HG03571 (cell line): Measurements from ENCODE around the gene SUMF1.
"Not testable (repeated sequence)": the region's sequence is repeated elsewhere in the genome, so short reads cannot be mapped to it uniquely, and the experiment has no call there.

Source experiments
- ATAC-seq: cut with Tn5 transposase; IDR thresholded peaks from one replicate; pipeline ENCODE4 v1.9.1; 2021; ENCODE audit not compliant: unreplicated experiment

The SUMF1 gene

DNA sequence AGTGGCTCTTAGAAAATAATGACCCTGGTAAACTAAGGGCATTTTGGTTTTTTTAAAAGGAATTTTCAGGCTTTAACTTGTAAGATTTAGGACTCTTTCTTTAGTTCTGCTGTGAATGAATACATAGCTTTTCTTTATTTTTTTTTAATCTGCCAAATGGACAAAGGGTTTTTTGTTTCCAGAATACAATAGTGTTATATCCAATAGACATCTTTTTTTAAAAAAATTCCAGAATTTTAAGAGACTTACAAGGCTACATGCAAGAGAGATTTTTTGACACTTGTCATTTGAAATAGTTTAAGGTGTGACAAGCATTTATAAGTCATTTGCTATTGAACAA is 125.8 kb downstream of the SUMF1 start:
- ATAC-seq, result no peak

GRCh38 chr3:4340411-4341335 is 126.4 kb downstream of the SUMF1 start:
- no peak for ATAC-seq

DNA sequence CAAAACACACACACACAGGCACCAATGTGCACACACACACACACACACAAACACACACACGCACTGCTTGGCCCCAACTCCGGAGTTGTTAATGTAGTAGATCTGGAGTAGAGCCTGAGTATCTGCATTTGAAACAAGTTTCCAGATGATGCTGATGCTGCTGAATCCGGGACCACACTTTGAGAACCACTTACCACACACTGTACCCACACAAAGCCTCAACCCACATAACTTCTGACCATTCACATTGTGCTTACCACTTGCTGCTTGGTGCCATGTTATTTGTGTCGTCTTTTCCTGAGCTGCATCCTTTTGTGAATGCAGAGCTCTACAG is 127.0 kb downstream of the SUMF1 start:
- ATAC-seq, result no peak

GRCh38 chr3:4338751-4339150 is 128.3 kb downstream of the SUMF1 start:
- no peak for ATAC-seq

DNA sequence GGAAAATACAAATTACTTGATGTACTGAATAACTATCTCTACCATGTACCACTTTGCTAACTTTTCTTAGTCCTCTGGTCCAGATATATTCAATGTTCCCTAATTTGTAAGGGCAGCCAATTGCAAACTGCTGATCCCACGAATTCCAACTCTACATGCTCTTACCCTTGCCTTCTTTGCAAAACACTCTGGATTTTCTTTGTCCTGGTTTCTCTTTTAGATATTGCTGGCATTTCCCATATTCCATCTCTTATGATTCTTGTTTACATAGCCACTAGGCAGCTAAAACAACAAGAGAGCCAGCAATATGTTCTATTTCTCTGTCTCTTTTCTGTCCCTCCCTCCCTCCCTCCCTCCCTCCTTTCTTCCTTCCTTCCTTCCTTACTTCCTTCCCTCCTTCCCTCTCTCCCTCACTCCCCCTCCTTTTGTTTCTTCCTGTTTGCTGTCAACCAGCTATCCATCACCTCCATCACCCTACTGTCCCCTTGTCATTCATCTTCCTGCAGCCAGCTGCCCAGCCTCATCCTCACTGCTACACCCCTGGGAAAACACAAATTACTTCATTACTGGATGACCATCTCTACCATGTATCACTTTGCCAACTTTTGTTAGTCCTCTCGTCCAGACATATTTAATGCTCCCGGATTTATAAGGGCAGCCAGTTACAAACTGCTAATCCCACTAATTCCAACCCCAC is 130.1 kb downstream of the SUMF1 start:
- ATAC-seq, result no peak

- ATAC-seq, result no peak
Observed at GRCh38 chr3:4335840-4336562, 131.1 kb downstream of the SUMF1 start.

DNA sequence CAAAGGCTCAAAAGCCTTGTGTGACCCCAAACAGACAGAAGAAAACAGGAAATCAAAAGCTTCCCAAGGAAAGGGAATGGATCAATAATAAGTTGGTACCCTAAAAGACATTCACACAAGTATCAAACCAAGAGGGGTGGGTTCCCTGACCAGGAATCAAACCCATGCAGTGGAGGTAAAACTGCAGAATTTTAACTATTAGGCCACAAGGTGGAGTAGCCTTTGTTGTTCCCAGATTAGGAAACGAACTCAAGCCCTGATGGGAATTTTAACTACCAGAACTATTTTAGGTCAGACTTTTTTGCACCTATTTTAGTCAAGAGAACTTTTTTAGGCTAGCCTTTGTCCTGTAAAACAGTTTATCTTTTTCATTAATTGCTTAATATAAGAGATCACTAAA is 132.5 kb downstream of the SUMF1 start:
- ATAC-seq, result no peak

DNA sequence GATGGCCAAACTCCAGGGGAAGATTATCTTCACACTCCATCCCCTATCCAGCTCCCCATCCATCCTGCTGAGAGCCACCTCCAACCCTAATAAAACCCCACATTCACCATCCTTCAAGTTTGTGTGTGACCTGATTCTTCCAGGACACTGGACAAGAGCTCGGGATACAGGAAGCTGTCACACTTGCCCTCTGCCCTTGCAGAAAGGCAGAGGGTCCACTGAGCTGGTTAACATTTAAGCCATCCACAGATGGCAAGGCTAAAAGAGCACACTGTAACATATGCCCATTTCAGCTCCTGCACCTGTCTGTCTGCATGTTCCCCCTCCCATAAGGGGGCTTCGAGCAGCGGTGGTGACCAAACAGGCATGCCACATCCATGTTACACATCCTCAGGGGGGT is 134.1 kb downstream of the SUMF1 start:
- ATAC-seq, result no peak

DNA sequence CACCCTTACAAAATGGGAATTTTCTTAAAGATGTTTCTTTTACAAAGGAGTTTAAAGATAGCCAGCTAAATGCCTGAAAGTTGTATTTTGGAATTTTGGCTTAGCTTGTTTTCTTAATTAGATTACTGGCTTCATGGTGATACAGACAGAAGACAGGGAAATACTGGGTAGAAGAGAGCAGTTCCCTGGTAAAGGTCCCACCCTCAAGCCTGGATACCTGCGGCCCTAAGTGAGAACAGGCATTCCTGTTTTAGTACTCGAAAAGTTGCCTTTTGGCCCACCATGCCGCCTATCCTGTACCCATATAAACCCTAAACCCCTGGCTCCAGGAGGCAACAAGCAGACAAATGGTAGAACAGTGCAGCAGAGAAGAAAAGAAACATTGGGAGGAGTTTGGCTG is 134.5 kb downstream of the SUMF1 start:
- ATAC-seq, result no peak

DNA sequence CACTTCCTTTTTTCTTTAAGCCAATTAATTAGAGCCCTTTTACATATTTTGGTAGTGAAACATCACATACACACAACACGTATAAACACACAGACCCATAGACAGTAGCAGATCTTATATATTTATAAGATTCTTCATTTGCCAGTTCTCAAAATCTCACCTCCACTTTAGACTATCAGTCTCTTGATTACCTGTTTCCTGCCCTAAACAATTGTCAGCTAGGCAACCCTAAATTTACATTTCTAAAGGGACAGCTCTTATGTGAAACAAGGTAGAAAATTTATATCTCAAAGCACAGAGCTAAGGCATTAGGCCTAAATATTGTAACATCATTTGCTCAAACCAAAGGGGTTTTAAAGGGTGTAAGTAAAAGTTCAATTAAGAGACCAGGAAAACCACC is 135.0 kb downstream of the SUMF1 start:
- ATAC-seq, result no peak

DNA sequence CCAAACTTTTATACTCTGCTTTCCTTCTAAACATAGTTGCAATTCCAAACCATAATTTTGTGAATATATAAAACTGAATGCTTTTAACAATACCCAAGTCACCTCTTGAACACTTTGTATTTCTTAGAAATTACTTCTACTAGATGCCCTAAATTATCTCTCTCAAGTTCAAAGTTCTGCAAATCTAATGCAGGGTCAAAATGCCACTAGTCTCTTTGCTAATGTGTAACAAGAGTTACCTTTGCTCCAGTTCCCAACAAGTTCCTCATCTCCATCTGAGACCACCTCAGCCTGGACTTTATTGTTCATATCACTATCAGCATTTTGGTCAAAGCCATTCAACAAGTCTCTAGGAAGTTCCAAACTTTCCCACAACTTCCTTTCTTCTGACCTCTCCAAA is 137.3 kb downstream of the SUMF1 start:
- ATAC-seq, result not testable (repeated sequence)

DNA sequence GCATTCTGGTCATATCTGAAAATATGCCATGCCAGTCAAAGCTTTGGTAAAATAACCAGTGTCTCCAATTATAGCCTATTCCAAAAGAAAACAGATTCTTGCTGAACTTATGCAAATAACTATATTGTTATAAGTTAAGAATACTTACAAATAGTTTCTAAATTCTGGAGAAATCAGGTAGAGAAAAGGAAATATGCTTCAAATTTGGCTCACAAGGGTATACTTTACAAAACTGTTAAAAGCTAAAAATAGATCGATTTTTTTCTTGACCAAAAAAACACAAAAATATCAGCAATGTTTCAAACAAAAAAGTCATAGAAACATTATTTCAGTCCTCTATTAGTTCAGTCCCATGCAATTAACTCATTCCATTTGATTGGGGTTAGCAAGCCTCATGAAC is 140.2 kb downstream of the SUMF1 start:
- ATAC-seq, result no peak

- ATAC-seq, result no peak
Observed at GRCh38 chr3:4323246-4324027, 143.6 kb downstream of the SUMF1 start.

DNA sequence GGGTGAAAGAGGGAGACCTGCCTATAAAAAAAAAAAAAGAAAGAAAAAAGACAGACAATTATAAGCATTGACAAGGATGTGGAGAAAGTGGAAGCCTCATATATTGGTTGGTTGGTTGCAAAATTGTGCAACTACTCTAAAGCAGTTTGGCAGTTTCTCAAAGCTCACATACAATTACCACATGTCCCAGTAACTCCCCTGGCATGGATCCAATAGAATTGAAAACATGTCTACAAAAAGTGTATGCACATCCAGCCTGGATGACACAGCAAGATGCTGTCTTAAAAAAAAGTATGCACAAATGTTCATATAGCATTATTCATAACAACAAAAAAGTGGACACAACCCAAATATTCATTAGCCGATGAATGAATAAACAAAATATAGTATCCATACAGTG is 144.4 kb downstream of the SUMF1 start:
- ATAC-seq, result no peak

DNA sequence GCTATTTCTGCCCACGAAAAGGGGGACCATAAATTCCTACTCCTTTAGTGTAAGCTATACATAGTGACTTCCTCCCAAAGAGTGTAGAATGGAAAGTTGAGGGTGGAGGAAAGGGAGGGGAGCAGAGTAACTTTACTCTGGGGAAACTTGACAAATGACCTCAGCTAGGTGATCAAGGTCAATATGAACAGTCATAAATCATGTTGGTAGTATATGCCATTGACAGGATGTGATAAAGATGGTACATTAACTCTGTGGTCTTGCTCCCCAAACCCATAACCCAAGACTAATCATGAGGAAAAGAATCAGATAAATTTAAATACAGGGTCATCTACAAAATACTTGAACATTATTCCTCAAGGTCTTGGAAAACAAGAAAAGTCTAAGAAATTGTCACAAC is 145.3 kb downstream of the SUMF1 start:
- no peak for ATAC-seq

DNA sequence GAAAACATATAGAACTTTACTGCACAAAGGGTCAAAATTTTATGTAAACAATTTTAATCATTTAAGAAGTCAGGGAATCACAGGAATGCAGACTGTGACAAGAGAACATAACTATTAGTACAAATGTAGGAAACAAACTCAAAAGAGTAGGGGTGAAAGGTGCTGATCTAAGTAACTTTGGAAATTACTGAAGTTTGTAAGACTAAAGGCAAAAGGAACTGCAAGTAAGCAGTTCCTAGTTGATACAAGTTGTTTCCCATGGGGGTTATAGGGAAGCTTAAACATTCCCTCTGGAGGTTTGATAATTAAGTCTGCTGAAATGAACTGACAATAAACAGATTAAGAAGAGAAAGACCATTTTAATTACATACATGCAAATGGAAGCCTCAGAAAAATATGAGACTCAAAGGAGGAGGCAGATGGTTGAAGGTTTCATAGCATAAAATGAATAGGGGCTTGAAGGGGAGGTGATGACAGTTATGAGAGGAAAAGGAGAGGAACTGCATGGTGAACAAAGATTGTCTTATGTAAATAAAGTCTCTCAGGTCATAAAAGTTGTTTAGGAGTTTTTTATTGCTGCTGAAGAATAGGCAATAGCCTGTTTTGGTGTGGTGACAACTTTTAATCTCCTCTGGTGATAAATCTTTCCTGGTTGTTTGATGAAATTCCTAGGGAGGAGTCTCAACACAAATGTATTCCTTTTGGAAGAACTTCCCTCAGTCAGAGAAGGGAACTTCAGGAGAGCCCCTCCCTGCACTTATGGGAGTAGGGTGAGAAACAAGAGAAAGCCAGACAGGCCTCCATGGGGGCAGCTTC is 146.8 kb downstream of the SUMF1 start:
- no peak for ATAC-seq

GRCh38 chr3:4314688-4315087 is 152.4 kb downstream of the SUMF1 start:
- no peak for ATAC-seq

- no peak for ATAC-seq
Observed at GRCh38 chr3:4313606-4314293, 153.3 kb downstream of the SUMF1 start.

DNA sequence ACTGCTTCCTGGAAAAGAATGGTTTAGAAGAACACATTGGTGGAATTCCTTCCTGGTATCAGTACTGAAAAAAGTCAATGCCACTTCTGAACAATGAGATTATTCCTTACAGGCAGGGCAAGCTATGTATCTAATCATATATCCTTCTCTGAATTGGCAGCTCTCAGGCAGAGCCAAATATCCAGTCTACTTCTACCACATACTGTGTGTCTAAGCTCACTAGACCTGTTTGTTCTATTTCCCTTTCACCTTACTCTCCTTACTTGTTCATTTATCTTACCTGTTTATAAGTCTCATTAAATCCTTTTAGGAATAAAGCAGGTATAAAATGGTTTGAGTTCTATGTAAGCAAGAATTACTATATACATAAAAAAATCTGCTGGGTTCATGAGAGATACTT is 155.6 kb downstream of the SUMF1 start:
- ATAC-seq, result no peak
